Tibial nerve (tissue), 4 donors: Measurements from ENCODE around the gene HINT2. TPM values are rescaled to one million over a fixed set of nuclear protein-coding genes. Genes with fewer than 3 reads are reported as not detected.
A peak's percentile ranks its signal among the peaks of the same experiment; 100 is the strongest.

Source experiments
- DNase-seq, 2 donors: peaks; one replicate each; pipeline ENCODE4 v3.0.0-alpha.2; 2019; ENCODE audit warnings: low spot score in 2 of 2
- H3K27ac ChIP-seq, 4 donors: fragments of 200-600 bp; sonication (generic) in 3 of 4; one replicate each; pipeline ENCODE4 v1.5.1; 2017 to 2019; ENCODE audit warnings: mild to moderate bottlenecking in 1 of 4
- H3K27me3 ChIP-seq, 2 donors: fragments of 200-600 bp; sonication (generic) in 1 of 2; one replicate each; pipeline versions ENCODE4 v1.5.1 to v1.6.0; 2017 to 2019
- H3K36me3 ChIP-seq, 3 donors: fragments of 200-600 bp; sonication (generic); one replicate each; pipeline ENCODE4 v1.5.1; 2018 to 2019
- H3K4me1 ChIP-seq, 4 donors: fragments of 200-600 bp; sonication (generic) in 3 of 4; one replicate each; pipeline ENCODE4 v1.5.1; 2017 to 2019
- H3K4me3 ChIP-seq, 4 donors: fragments of 200-600 bp; sonication (generic) in 3 of 4; one replicate each; pipeline ENCODE4 v1.5.1; 2017 to 2019; ENCODE audit warnings: mild to moderate bottlenecking in 1 of 4, moderate library complexity in 1 of 4
- H3K9me3 ChIP-seq, 4 donors: fragments of 200-600 bp; sonication (generic) in 3 of 4; one replicate each; pipeline ENCODE4 v1.5.1; 2017 to 2019
- EP300 ChIP-seq, 2 donors: sonication (generic); formaldehyde crosslinking; IDR thresholded peaks; one replicate each; pipeline ENCODE4 v1.6.1; 2017; ENCODE audit warnings: antibody characterized with exemption in 2 of 2, mild to moderate bottlenecking in 1 of 2
- POLR2A ChIP-seq, 2 donors: fragments of 450-650 bp; IDR thresholded peaks; one replicate each; pipeline ENCODE4 v1.6.1; 2017; ENCODE audit warnings: antibody characterized with exemption in 2 of 2, mild to moderate bottlenecking in 2 of 2, moderate library complexity in 2 of 2
- WGBS, 2 donors: methylation state at CpG; one replicate each; pipeline ENCODE4 v1.1.5; 2018; 5-methylcytosine and 5-hydroxymethylcytosine counted together
- total RNA-seq, 4 donors: library from RNA; depleted of rRNA; stranded (reverse); fragments of >200 nt; gene quantifications; one replicate each; pipeline ENCODE4 v1.1.0, GENCODE V29; 2016
- TF ChIP-seq, protein P1 (sequence below), 5 experiments: fragments of 200-600 bp in 3 of 5; fragments of 450-650 bp in 2 of 5; sonication (generic) in 3 of 5; IDR thresholded peaks; one replicate each; pipeline ENCODE4 v1.5.1; 2016 to 2019; ENCODE audit warnings: antibody characterized with exemption in 5 of 5, mild to moderate bottlenecking in 3 of 5, moderate library complexity in 2 of 5

HINT2 gene
- total RNA-seq, 4 donors from 2014 or later = 21.0 to 74.3 (median 35.9) TPM

DNA sequence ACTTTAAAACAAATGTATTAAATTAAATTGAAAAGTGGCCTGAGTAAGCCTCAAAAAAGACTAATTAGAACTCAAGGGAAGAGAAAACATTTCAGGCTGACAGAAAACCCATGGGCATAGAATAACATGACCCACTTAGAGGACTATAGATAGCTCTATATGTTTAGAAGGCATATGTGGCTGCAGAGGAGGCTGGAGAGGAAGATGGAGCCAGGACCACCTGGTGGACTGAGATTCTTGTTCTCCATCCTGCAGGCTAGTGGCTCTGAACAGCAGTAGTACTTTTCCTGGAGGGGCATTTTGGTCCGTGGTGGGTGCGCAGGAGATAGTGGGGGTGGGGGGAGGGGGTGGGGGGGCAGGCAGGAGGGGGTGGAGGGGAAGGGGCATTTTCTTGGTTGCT lies 33.8 kb downstream of the HINT2 start:
- TF ChIP-seq, protein P1, sequence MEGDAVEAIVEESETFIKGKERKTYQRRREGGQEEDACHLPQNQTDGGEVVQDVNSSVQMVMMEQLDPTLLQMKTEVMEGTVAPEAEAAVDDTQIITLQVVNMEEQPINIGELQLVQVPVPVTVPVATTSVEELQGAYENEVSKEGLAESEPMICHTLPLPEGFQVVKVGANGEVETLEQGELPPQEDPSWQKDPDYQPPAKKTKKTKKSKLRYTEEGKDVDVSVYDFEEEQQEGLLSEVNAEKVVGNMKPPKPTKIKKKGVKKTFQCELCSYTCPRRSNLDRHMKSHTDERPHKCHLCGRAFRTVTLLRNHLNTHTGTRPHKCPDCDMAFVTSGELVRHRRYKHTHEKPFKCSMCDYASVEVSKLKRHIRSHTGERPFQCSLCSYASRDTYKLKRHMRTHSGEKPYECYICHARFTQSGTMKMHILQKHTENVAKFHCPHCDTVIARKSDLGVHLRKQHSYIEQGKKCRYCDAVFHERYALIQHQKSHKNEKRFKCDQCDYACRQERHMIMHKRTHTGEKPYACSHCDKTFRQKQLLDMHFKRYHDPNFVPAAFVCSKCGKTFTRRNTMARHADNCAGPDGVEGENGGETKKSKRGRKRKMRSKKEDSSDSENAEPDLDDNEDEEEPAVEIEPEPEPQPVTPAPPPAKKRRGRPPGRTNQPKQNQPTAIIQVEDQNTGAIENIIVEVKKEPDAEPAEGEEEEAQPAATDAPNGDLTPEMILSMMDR (IDR thresholded peaks at IDR 0.05) = no peak
- no peak for TF ChIP-seq EP300 (IDR thresholded peaks at IDR 0.05)
- no peak for TF ChIP-seq POLR2A (IDR thresholded peaks at IDR 0.05)
- Histone ChIP-seq H3K4me1 (no peaks in the 10 kb centered on the region), H3K27ac (no peak overlapping the region), H3K4me3 (no peak overlapping the region), H3K36me3 (no peaks in the 10 kb centered on the region), H3K9me3 (no peaks in the 10 kb centered on the region), H3K27me3 (no peaks in the 10 kb centered on the region)
- no peak for DNase-seq
- 66 to 76% methylated on average over 2 of the region's 2 CpGs for WGBS, 2 donors

- no peaks in the 10 kb centered on the region for H3K27me3 ChIP-seq
- H3K4me3 ChIP-seq = no peak overlapping the region
- H3K27ac ChIP-seq = no peak overlapping the region
- 88 to 91% methylated on average over 3 of the region's 3 CpGs for WGBS, 2 donors
- TF ChIP-seq POLR2A (IDR thresholded peaks at IDR 0.05) (no peak), EP300 (IDR thresholded peaks at IDR 0.05) (no peak)
- TF ChIP-seq, protein P1 (IDR thresholded peaks at IDR 0.05) = no peak
- H3K9me3 ChIP-seq = no peaks in the 10 kb centered on the region
- no peak for DNase-seq
- peaks cover 0 to 7% (median 0%) of the 10 kb centered on the region in 4 donors for H3K4me1 ChIP-seq
- H3K36me3 ChIP-seq = no peaks in the 10 kb centered on the region
Measured at GRCh38 chr9:35778496-35778895, 36.3 kb downstream of the HINT2 start.

DNA sequence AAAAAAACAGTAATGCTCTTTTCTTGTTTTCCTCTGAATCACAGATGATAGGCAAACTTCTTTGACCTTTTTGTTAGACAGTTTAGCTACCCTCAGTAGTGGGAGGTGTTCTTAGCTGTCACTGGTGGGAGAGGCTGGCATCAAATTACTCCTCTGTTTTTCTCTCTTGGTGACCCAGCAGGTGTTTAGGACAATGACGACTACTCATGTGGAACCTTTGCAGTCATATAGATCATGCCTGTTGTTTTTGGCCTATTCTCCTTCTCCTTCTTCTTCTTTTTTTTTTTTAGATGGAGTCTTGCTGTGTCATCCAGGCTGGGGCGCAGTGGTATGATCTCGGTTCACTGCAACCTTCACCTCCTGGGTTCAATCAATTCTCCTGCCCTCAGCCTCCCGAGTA lies 38.8 kb downstream of the HINT2 start:
- TF ChIP-seq POLR2A (IDR thresholded peaks at IDR 0.05) = no peak
- Histone ChIP-seq H3K27ac (no peak overlapping the region), H3K4me3 (no peak overlapping the region), H3K4me1 (peaks cover 0 to 18% (median 10%) of the 10 kb centered on the region in 4 donors), H3K9me3 (no peaks in the 10 kb centered on the region), H3K27me3 (no peaks in the 10 kb centered on the region), H3K36me3 (no peaks in the 10 kb centered on the region)
- 77 to 80% methylated on average over 4 of the region's 4 CpGs for WGBS, 2 donors
- no peak for DNase-seq

GRCh38 chr9:35774907-35775635 lies 39.8 kb downstream of the HINT2 start:
- DNase-seq = no peak
- Histone ChIP-seq H3K36me3 (no peaks in the 10 kb centered on the region), H3K9me3 (no peaks in the 10 kb centered on the region), H3K27me3 (no peaks in the 10 kb centered on the region), H3K4me1 (peaks cover 0 to 28% (median 13%) of the 10 kb centered on the region in 4 donors), H3K27ac (no peak overlapping the region), H3K4me3 (no peak overlapping the region)
- TF ChIP-seq EP300 (IDR thresholded peaks at IDR 0.05) (no peak), POLR2A (IDR thresholded peaks at IDR 0.05) (no peak)
- TF ChIP-seq, protein P1 (IDR thresholded peaks at IDR 0.05) = no peak
- 61 to 62% methylated on average over 7 of the region's 7 CpGs for WGBS, 2 donors

DNA sequence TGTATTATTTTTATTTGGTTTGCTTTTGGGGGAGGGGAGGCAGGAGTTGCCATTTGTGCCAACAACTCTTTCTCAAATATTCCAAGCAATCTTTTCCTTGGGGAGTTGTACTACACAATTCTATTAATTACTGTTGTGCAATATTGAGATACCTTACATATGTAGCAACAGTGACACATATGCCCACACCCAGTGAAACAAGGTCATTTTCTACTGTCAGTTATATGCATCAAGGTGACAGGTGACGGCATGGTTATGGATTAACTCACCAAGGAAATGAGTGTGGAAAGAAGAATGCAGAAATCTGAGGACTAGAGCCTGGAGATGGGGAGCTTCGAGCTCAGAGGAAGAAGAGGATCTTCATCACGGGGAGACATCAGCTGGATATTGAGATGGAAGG lies 42.9 kb downstream of the HINT2 start:
- peak overlapping the region in 1 of 4 donors; percentile 32 for H3K27ac ChIP-seq
- no peak for DNase-seq
- 74 to 76% methylated on average over 3 of the region's 3 CpGs for WGBS, 2 donors
- H3K4me3 ChIP-seq = no peak overlapping the region
- H3K4me1 ChIP-seq = peaks cover 0 to 32% (median 13%) of the 10 kb centered on the region in 4 donors
- no peak for TF ChIP-seq POLR2A (IDR thresholded peaks at IDR 0.05)
- TF ChIP-seq, protein P1 (IDR thresholded peaks at IDR 0.05) = no peak
- no peak for TF ChIP-seq EP300 (IDR thresholded peaks at IDR 0.05)
- H3K36me3 ChIP-seq = no peaks in the 10 kb centered on the region
- no peaks in the 10 kb centered on the region for H3K9me3 ChIP-seq
- H3K27me3 ChIP-seq = no peaks in the 10 kb centered on the region
